ENCODE data around the gene NANP. TPM values are rescaled to one million over a fixed set of nuclear protein-coding genes. Genes with fewer than 3 reads are reported as not detected.
A peak's percentile ranks its signal among the peaks of the same experiment; 100 is the strongest.

The NANP gene
- total and polyA plus RNA-seq, 2 of the 13 experiments (the other 11 are each of a cell fraction or from before 2014, with no cell fraction given) = 8.9 to 21.5 TPM

DNA sequence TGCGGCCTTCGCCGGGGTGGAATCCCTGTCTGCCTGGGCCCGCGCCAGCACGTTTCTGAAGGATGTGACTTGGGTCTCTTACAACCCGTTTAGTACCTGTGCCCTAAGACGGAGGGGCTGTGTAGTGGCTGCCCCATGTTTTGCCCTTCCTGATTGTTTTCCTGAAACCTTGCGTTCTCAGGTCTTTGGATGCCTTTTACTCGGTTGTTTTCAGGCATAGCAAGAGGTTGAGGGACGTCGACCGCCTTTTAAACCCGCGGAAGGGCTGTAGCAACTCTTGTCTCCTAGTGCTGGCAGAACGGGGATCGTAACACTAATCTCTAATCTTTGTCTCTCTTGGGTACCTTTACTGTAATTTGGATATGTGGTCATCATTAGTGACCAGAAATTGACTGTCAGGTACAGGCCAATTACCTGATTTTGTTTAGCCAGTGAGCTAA is 706 bp upstream of the NANP start (continued):
- TF ChIP-seq NFE2L1 (CRISPR knock-in tag; IDR thresholded peaks at IDR 0.05; ENCODE audit: borderline replicate concordance) (peak; percentile 93), ZKSCAN1 (IDR thresholded peaks at IDR 0.05; ENCODE audit: low read length) (no peak), ZNF552 (CRISPR knock-in tag; IDR thresholded peaks at IDR 0.05; ENCODE audit: borderline replicate concordance) (no peak), POLR2G (IDR thresholded peaks at IDR 0.05; ENCODE audit: low read depth, low read length) (no peak), SALL1 (CRISPR knock-in tag; IDR thresholded peaks at IDR 0.05) (no peak), LCORL (IDR thresholded peaks at IDR 0.05) (no peak), LCORL (CRISPR knock-in tag; IDR thresholded peaks at IDR 0.05) (no peak; the same call in 1 of the 2 replicates), ZMYM4 (CRISPR knock-in tag; IDR thresholded peaks at IDR 0.05) (peak; percentile 47; the same call in 1 of the 2 replicates), HMG20B (CRISPR knock-in tag; conservative IDR thresholded peaks at IDR 0.05) (no peak), NFKB2 (CRISPR knock-in tag; IDR thresholded peaks at IDR 0.05; ENCODE audit: borderline replicate concordance) (no peak; the same call in 1 of the 2 replicates), KMT2B (CRISPR knock-in tag; IDR thresholded peaks at IDR 0.05) (peak; percentile 20; the same call in 1 of the 2 replicates), ZNF891 (CRISPR knock-in tag; IDR thresholded peaks at IDR 0.05) (no peak), AHR (CRISPR knock-in tag; IDR thresholded peaks at IDR 0.05) (no peak), NPAS2 (CRISPR knock-in tag; IDR thresholded peaks at IDR 0.05; ENCODE audit: borderline replicate concordance) (no peak), MXD4 (CRISPR knock-in tag; IDR thresholded peaks at IDR 0.05) (no peak), ZNF605 (CRISPR knock-in tag; IDR thresholded peaks at IDR 0.05) (0 out of 2 replicates have a peak, but pooled peaks have one; percentile 5), KDM3A (CRISPR knock-in tag; IDR thresholded peaks at IDR 0.05; ENCODE audit: low read depth) (no peak), MAF1 (CRISPR knock-in tag; IDR thresholded peaks at IDR 0.05; ENCODE audit: borderline replicate concordance) (no peak), FOXP1 (IDR thresholded peaks at IDR 0.05) (no peak), FOXP1 (CRISPR knock-in tag; IDR thresholded peaks at IDR 0.05) (no peak), ZNF557 (CRISPR knock-in tag; IDR thresholded peaks at IDR 0.05) (no peak), ZFP1 (CRISPR knock-in tag; IDR thresholded peaks at IDR 0.05) (no peak)
- TF ChIP-seq, protein P1, sequence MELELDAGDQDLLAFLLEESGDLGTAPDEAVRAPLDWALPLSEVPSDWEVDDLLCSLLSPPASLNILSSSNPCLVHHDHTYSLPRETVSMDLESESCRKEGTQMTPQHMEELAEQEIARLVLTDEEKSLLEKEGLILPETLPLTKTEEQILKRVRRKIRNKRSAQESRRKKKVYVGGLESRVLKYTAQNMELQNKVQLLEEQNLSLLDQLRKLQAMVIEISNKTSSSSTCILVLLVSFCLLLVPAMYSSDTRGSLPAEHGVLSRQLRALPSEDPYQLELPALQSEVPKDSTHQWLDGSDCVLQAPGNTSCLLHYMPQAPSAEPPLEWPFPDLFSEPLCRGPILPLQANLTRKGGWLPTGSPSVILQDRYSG (CRISPR knock-in tag; IDR thresholded peaks at IDR 0.05) = no peak; the same call in 1 of the 2 replicates
- TF ChIP-seq, protein P2, sequence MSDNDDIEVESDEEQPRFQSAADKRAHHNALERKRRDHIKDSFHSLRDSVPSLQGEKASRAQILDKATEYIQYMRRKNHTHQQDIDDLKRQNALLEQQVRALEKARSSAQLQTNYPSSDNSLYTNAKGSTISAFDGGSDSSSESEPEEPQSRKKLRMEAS (IDR thresholded peaks at IDR 0.05) = no peak
- TF ChIP-seq, protein P3, sequence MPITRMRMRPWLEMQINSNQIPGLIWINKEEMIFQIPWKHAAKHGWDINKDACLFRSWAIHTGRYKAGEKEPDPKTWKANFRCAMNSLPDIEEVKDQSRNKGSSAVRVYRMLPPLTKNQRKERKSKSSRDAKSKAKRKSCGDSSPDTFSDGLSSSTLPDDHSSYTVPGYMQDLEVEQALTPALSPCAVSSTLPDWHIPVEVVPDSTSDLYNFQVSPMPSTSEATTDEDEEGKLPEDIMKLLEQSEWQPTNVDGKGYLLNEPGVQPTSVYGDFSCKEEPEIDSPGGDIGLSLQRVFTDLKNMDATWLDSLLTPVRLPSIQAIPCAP (CRISPR knock-in tag; IDR thresholded peaks at IDR 0.05; ENCODE audit: low read depth) = no peak; the same call in 1 of the 2 replicates
- TF ChIP-seq, protein P4, sequence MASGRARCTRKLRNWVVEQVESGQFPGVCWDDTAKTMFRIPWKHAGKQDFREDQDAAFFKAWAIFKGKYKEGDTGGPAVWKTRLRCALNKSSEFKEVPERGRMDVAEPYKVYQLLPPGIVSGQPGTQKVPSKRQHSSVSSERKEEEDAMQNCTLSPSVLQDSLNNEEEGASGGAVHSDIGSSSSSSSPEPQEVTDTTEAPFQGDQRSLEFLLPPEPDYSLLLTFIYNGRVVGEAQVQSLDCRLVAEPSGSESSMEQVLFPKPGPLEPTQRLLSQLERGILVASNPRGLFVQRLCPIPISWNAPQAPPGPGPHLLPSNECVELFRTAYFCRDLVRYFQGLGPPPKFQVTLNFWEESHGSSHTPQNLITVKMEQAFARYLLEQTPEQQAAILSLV (CRISPR knock-in tag; IDR thresholded peaks at IDR 0.05; ENCODE audit: borderline replicate concordance) = peak; percentile 80
- TF ChIP-seq, protein P5, sequence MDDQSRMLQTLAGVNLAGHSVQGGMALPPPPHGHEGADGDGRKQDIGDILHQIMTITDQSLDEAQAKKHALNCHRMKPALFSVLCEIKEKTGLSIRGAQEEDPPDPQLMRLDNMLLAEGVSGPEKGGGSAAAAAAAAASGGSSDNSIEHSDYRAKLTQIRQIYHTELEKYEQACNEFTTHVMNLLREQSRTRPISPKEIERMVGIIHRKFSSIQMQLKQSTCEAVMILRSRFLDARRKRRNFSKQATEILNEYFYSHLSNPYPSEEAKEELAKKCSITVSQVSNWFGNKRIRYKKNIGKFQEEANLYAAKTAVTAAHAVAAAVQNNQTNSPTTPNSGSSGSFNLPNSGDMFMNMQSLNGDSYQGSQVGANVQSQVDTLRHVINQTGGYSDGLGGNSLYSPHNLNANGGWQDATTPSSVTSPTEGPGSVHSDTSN (CRISPR knock-in tag; IDR thresholded peaks at IDR 0.05; ENCODE audit: borderline replicate concordance) = no peak
- TF ChIP-seq, protein P6, sequence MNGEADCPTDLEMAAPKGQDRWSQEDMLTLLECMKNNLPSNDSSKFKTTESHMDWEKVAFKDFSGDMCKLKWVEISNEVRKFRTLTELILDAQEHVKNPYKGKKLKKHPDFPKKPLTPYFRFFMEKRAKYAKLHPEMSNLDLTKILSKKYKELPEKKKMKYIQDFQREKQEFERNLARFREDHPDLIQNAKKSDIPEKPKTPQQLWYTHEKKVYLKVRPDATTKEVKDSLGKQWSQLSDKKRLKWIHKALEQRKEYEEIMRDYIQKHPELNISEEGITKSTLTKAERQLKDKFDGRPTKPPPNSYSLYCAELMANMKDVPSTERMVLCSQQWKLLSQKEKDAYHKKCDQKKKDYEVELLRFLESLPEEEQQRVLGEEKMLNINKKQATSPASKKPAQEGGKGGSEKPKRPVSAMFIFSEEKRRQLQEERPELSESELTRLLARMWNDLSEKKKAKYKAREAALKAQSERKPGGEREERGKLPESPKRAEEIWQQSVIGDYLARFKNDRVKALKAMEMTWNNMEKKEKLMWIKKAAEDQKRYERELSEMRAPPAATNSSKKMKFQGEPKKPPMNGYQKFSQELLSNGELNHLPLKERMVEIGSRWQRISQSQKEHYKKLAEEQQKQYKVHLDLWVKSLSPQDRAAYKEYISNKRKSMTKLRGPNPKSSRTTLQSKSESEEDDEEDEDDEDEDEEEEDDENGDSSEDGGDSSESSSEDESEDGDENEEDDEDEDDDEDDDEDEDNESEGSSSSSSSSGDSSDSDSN (CRISPR knock-in tag; IDR thresholded peaks at IDR 0.05) = peak; percentile 53; the same call in 1 of the 2 replicates

All from HepG2 (cell line).